K562 (cell line): ENCODE data around the gene VSIG10.

Experiments
- POLR2B ChIP-seq: fragments of 450-650 bp; IDR thresholded peaks from 2 replicates; pipeline ENCODE4 v1.6.1; 2018; ENCODE audit warnings: low read depth; ENCODE audit not compliant: partially characterized antibody
- ZNF3 ChIP-seq: fragments of 250-450 bp; sonication (Bioruptor Pico); IDR thresholded peaks from 2 replicates; pipeline ENCODE4 v1.5.0; 2021; ENCODE audit warnings: mild to moderate bottlenecking, moderate library complexity
- TF ChIP-seq, protein P1 (sequence below): sonication (generic); formaldehyde crosslinking; IDR thresholded peaks from 2 replicates; pipeline ENCODE4 v1.5.0; 2020; ENCODE audit warnings: missing genetic modification reagents
- TF ChIP-seq, protein P2 (sequence below): fragments of 450-650 bp; IDR thresholded peaks from one replicate; pipeline ENCODE4 v1.6.1; 2018; ENCODE audit warnings: mild to moderate bottlenecking, moderate library complexity; ENCODE audit not compliant: partially characterized antibody
- TF ChIP-seq, protein P3 (sequence below), 3 experiments: IDR thresholded peaks in 2 of 3; conservative IDR thresholded peaks in 1 of 3; 2 replicates each; pipeline ENCODE4 v1.5.1; 2011 to 2012; ENCODE audit warnings: low read length in 3 of 3, mild to moderate bottlenecking in 3 of 3, control low read depth in 2 of 3, improper control_type of control experiment in 1 of 3, inconsistent platforms in 1 of 3, low read depth in 1 of 3, mixed read lengths in 1 of 3, moderate library complexity in 1 of 3; ENCODE audit not compliant: insufficient read depth in 2 of 3

DNA sequence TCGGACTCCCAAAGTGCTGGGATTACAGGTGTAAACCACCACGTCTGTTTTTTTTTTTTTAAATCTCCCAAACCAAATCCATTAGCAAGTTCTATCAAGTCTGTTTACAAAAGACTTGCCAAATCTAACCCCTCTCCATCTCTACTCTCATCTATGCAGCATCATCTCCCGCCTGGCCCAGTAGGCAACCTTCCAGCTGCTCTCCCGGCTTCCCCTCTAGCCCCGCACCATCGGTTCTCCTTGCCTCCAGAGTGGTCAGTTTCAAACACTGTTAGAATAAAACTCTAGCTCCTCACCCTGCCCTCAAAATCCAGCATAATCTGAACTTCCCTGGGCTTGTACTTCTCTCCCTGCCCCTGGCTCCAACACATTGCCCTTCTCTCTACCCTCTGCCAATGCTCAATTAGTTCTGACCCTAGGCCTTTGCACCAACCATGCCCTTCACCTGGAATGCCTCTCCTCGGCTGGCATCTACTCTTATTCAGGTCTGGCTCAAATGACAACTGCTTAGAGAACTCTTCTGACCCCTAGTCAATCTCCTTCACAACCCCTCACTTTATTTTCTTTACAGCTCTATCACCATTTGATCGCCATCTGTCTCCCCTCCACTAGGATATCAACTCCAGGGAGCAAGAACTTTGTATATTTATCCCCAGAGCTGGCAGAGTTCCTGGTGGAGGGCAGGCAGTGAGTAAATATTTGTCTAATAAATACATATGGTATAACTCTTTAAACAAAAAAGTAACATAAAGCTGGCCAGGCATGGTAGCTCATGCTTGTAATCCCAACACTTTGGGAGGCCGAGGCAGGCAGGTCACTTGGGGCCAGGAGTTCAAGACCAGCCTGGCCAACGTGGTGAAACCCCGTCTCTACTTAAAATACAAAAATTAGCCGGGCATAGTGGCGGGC is 47.7 kb downstream of the VSIG10 start:
- TF ChIP-seq, protein P1, sequence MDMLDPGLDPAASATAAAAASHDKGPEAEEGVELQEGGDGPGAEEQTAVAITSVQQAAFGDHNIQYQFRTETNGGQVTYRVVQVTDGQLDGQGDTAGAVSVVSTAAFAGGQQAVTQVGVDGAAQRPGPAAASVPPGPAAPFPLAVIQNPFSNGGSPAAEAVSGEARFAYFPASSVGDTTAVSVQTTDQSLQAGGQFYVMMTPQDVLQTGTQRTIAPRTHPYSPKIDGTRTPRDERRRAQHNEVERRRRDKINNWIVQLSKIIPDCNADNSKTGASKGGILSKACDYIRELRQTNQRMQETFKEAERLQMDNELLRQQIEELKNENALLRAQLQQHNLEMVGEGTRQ (CRISPR knock-in tag) = no peak
- TF ChIP-seq, protein P2, sequence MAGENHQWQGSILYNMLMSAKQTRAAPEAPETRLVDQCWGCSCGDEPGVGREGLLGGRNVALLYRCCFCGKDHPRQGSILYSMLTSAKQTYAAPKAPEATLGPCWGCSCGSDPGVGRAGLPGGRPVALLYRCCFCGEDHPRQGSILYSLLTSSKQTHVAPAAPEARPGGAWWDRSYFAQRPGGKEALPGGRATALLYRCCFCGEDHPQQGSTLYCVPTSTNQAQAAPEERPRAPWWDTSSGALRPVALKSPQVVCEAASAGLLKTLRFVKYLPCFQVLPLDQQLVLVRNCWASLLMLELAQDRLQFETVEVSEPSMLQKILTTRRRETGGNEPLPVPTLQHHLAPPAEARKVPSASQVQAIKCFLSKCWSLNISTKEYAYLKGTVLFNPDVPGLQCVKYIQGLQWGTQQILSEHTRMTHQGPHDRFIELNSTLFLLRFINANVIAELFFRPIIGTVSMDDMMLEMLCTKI = no peak
- TF ChIP-seq ZNF3 (CRISPR knock-in tag) (no peak), POLR2B (no peak)
- TF ChIP-seq, protein P3, sequence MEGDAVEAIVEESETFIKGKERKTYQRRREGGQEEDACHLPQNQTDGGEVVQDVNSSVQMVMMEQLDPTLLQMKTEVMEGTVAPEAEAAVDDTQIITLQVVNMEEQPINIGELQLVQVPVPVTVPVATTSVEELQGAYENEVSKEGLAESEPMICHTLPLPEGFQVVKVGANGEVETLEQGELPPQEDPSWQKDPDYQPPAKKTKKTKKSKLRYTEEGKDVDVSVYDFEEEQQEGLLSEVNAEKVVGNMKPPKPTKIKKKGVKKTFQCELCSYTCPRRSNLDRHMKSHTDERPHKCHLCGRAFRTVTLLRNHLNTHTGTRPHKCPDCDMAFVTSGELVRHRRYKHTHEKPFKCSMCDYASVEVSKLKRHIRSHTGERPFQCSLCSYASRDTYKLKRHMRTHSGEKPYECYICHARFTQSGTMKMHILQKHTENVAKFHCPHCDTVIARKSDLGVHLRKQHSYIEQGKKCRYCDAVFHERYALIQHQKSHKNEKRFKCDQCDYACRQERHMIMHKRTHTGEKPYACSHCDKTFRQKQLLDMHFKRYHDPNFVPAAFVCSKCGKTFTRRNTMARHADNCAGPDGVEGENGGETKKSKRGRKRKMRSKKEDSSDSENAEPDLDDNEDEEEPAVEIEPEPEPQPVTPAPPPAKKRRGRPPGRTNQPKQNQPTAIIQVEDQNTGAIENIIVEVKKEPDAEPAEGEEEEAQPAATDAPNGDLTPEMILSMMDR (IDR thresholded peaks at IDR 0.05 in 2 of 3, conservative IDR thresholded peaks at IDR 0.05 in 1 of 3; ENCODE audit: insufficient read depth in 2 of 3, low read depth in 1 of 3, low read length in 3 of 3) = no peak
